Stomach (tissue), 4 donors: ENCODE results near the gene SPO11.

Experiments used
- EP300 ChIP-seq: sonication (generic); formaldehyde crosslinking; IDR thresholded peaks from one replicate; pipeline ENCODE4 v1.6.1; 2017; ENCODE audit warnings: antibody characterized with exemption
- POLR2A ChIP-seq, 4 donors: fragments of 450-650 bp; IDR thresholded peaks; one replicate each; pipeline ENCODE4 v1.6.1; 2016; ENCODE audit warnings: antibody characterized with exemption in 4 of 4, control low read depth in 2 of 4, mild to moderate bottlenecking in 1 of 4, moderate library complexity in 1 of 4
- TF ChIP-seq, protein P1 (sequence below), 7 experiments: fragments of 450-650 bp in 4 of 7; fragments of 200-600 bp in 3 of 7; sonication (generic) in 3 of 7; IDR thresholded peaks; one replicate each; pipeline ENCODE4 v1.5.1; 2016 to 2019; ENCODE audit warnings: antibody characterized with exemption in 7 of 7, control low read depth in 2 of 7, mild to moderate bottlenecking in 1 of 7

GRCh38 chr20:57387463-57387862 is 57.9 kb downstream of the SPO11 start:
- TF ChIP-seq, protein P1, sequence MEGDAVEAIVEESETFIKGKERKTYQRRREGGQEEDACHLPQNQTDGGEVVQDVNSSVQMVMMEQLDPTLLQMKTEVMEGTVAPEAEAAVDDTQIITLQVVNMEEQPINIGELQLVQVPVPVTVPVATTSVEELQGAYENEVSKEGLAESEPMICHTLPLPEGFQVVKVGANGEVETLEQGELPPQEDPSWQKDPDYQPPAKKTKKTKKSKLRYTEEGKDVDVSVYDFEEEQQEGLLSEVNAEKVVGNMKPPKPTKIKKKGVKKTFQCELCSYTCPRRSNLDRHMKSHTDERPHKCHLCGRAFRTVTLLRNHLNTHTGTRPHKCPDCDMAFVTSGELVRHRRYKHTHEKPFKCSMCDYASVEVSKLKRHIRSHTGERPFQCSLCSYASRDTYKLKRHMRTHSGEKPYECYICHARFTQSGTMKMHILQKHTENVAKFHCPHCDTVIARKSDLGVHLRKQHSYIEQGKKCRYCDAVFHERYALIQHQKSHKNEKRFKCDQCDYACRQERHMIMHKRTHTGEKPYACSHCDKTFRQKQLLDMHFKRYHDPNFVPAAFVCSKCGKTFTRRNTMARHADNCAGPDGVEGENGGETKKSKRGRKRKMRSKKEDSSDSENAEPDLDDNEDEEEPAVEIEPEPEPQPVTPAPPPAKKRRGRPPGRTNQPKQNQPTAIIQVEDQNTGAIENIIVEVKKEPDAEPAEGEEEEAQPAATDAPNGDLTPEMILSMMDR (IDR thresholded peaks at IDR 0.05) = no peak
- TF ChIP-seq POLR2A (IDR thresholded peaks at IDR 0.05) = no peak
- TF ChIP-seq EP300 = no peak
